OCI-LY3 (cell line): Measurements from ENCODE around the gene UBA6.

Source experiments
- CTCF ChIP-seq: fragments of 200-600, 300-600 bp; sonication (generic); IDR thresholded peaks from 2 replicates; pipeline ENCODE4 v1.5.1; 2014; ENCODE audit warnings: antibody characterized with exemption, low read length, low read depth
- EZH2phosphoT487 ChIP-seq: fragments of 200-600 bp; shearing (Covaris generic); IDR thresholded peaks from 2 replicates; pipeline ENCODE4 v1.6.1; 2018; ENCODE audit warnings: antibody characterized with exemption, mixed run types, low read depth

- no peak for TF ChIP-seq CTCF
- no peak for TF ChIP-seq EZH2phosphoT487
These were observed 127.8 kb downstream of the UBA6 start for GRCh38 chr4:67573193-67573592.
